K562 (cell line): ENCODE measurements around the gene AP3S1. TPM values are rescaled to one million over a fixed set of nuclear protein-coding genes. Genes with fewer than 3 reads are reported as not detected.

Source experiments
- ATAC-seq: fragments of 200-7000 bp; cut with Tn5 transposase; 3 replicates; pipeline ENCODE4 v1.9.1; 2020; ENCODE audit warnings: moderate library complexity
- BruUV-seq: library from RNA; stranded (reverse); fragments of 400-500 nt; replicated peaks from 2 replicates; lab custom pipeline; 2021; lab: Mats Ljungman, UMichigan
- CTCF ChIA-PET: fragments of 300-600 bp; formaldehyde crosslinking; extraction: SDS; loops from one replicate; lab custom pipeline; 2021; ENCODE audit warnings: low intra/inter-chr PET ratio; lab: Yijun Ruan, JAX
- POLR2A ChIA-PET: fragments of 300-600, 350-650 bp; sonication (Branson Sonifier 250); formaldehyde crosslinking; extraction: SDS; loops from one replicate; lab custom pipeline; 2021; ENCODE audit warnings: antibody characterized with exemption, inconsistent platforms; lab: Yijun Ruan, JAX
- DNase-seq, 4 experiments: peaks; one replicate each; pipeline versions ENCODE4 v3.0.0 to v3.0.0-alpha.2; 2011 to 2018; ENCODE audit warnings: low spot score in 3 of 4, mixed read lengths in 3 of 4; ENCODE audit errors: extremely low read depth in 1 of 4
- FAIRE-seq: peaks from 2 replicates; lab custom pipeline; 2011; peaks lifted over from hg19 to GRCh38; lab: Jason Lieb, UNC
- H2AFZ ChIP-seq: 2 replicates; pipeline ENCODE4 v1.6.0; 2011; ENCODE audit warnings: low read depth, low read length, control low read depth, inconsistent platforms
- H3K27ac ChIP-seq: fragments of 200-600 bp; 3 replicates; pipeline ENCODE4 v1.8.0; 2011; ENCODE audit warnings: low read depth, mild to moderate bottlenecking, control low read depth, inconsistent platforms, low read length, moderate library complexity, mixed read lengths; ENCODE audit errors: extremely low read depth
- H3K27me3 ChIP-seq, 2 experiments: fragments of 300-600 bp in 1 of 2; 2 replicates in 1 of 2; 3 replicates in 1 of 2; pipeline versions ENCODE4 v1.6.0 to v1.8.0; 2011; ENCODE audit warnings: inconsistent platforms in 2 of 2, low read length in 2 of 2, mild to moderate bottlenecking in 1 of 2, mixed read lengths in 1 of 2, moderate library complexity in 1 of 2; ENCODE audit not compliant: control insufficient read depth in 2 of 2, insufficient read depth in 2 of 2
- H3K36me3 ChIP-seq: fragments of 300-600 bp; 3 replicates; pipeline ENCODE4 v1.8.0; 2011; ENCODE audit warnings: mild to moderate bottlenecking, low read length, inconsistent platforms; ENCODE audit not compliant: control insufficient read depth, insufficient read depth
- H3K4me1 ChIP-seq, 2 experiments: fragments of 200-600 bp in 1 of 2; replicated peaks in 1 of 2; 2 replicates in 1 of 2; 3 replicates in 1 of 2; pipeline versions ENCODE4 v1.5.1 to v1.8.0; 2011; ENCODE audit warnings: inconsistent platforms in 2 of 2, low read length in 2 of 2, mild to moderate bottlenecking in 1 of 2, mixed read lengths in 1 of 2, moderate library complexity in 1 of 2; ENCODE audit not compliant: control insufficient read depth in 2 of 2, insufficient read depth in 2 of 2
- H3K4me2 ChIP-seq: 2 replicates; pipeline ENCODE4 v1.6.1; 2011; ENCODE audit warnings: low read length, control low read depth, inconsistent platforms, mixed read lengths; ENCODE audit not compliant: insufficient read depth
- H3K4me3 ChIP-seq: fragments of 200-600 bp; sonication (generic), shearing (Covaris generic); 2 replicates; pipeline ENCODE4 v1.5.1; 2016; ENCODE audit warnings: control low read depth, inconsistent platforms
- H3K79me2 ChIP-seq: fragments of 200-600 bp; 3 replicates; pipeline ENCODE4 v1.8.0; 2011; ENCODE audit warnings: low read length, inconsistent platforms; ENCODE audit not compliant: control insufficient read depth, insufficient read depth
- H3K9ac ChIP-seq, 2 experiments: 2 replicates each; pipeline versions ENCODE4 v1.6.0 to v1.6.1; 2011; ENCODE audit warnings: low read depth in 2 of 2, low read length in 2 of 2, control low read depth in 1 of 2, inconsistent platforms in 1 of 2, mild to moderate bottlenecking in 1 of 2, mixed read lengths in 1 of 2; ENCODE audit not compliant: insufficient read depth in 1 of 2
- H3K9me1 ChIP-seq: one replicate; pipeline ENCODE4 v1.6.0; 2011; ENCODE audit warnings: inconsistent platforms, mild to moderate bottlenecking, low read length, moderate library complexity; ENCODE audit not compliant: control insufficient read depth, insufficient read depth
- H3K9me3 ChIP-seq: replicated peaks from 2 replicates; pipeline ENCODE4 v1.5.1; 2011; ENCODE audit warnings: low read depth, low read length, inconsistent platforms; ENCODE audit not compliant: control insufficient read depth, insufficient read depth
- H4K20me1 ChIP-seq: replicated peaks from 2 replicates; pipeline ENCODE4 v1.6.1; 2011; ENCODE audit warnings: low read length, inconsistent platforms, mixed read lengths; ENCODE audit not compliant: control insufficient read depth, insufficient read depth
- CEBPZ ChIP-seq: fragments of 150-350 bp; IDR thresholded peaks from 2 replicates; pipeline ENCODE4 v1.6.1; 2014; ENCODE audit warnings: low read depth, mild to moderate bottlenecking, low read length, borderline replicate concordance
- DIDO1 ChIP-seq: fragments of 450-650 bp; IDR thresholded peaks from 2 replicates; pipeline ENCODE4 v1.6.1; 2016; ENCODE audit warnings: low read depth, missing biosample characterization, missing genetic modification characterization
- HIVEP1 ChIP-seq: fragments of 250-450 bp; sonication (Bioruptor Pico); IDR thresholded peaks from 2 replicates; pipeline ENCODE4 v1.4.0; 2020; ENCODE audit warnings: mild to moderate bottlenecking
- ID3 ChIP-seq, 2 experiments: fragments of 250-450 bp in 1 of 2; fragments of 450-650 bp in 1 of 2; sonication (Bioruptor Pico) in 1 of 2; IDR thresholded peaks; 2 replicates each; pipeline versions ENCODE4 v1.6.1 to v1.8.0; 2016 to 2021; ENCODE audit warnings: mild to moderate bottlenecking in 2 of 2, moderate library complexity in 2 of 2, missing compliant biosample characterization in 1 of 2, missing genetic modification characterization in 1 of 2
- KLF10 ChIP-seq: fragments of 250-450 bp; sonication (Bioruptor Pico); IDR thresholded peaks from 2 replicates; pipeline ENCODE4 v1.6.1; 2021; ENCODE audit warnings: matching md5 sums
- POLR2H ChIP-seq: IDR thresholded peaks from 2 replicates; pipeline ENCODE4 v1.6.1; 2016; ENCODE audit warnings: missing genetic modification characterization, low read depth, mild to moderate bottlenecking, control low read depth, missing compliant biosample characterization, moderate library complexity
- SMARCC2 ChIP-seq: fragments of 450-650 bp; IDR thresholded peaks from 2 replicates; pipeline ENCODE4 v1.6.1; 2017; ENCODE audit warnings: antibody characterized with exemption, moderate library complexity, mild to moderate bottlenecking, low read depth
- SMC3 ChIP-seq: conservative IDR thresholded peaks from 2 replicates; pipeline ENCODE4 v1.6.1; 2011; ENCODE audit warnings: low read depth, low read length, improper control_type of control experiment; ENCODE audit not compliant: insufficient read depth
- SREBF1 ChIP-seq: fragments of 150-350 bp; IDR thresholded peaks from 2 replicates; pipeline ENCODE4 v1.6.1; 2014; ENCODE audit warnings: antibody characterized with exemption, low read depth, low read length, borderline replicate concordance
- TAF9B ChIP-seq: fragments of 450-650 bp; IDR thresholded peaks from 2 replicates; pipeline ENCODE4 v1.6.1; 2018; ENCODE audit warnings: mild to moderate bottlenecking; ENCODE audit not compliant: partially characterized antibody
- ZKSCAN8 ChIP-seq: fragments of 200-800 bp; sonication (Bioruptor generic); IDR thresholded peaks from 2 replicates; pipeline ENCODE4 v1.6.1; 2016; ENCODE audit warnings: missing genetic modification characterization, missing compliant biosample characterization
- WGBS: fragments of 100-300 bp; shearing (Covaris generic); methylation state at CpG from one replicate; pipeline ENCODE4 v1.1.6; 2016; ENCODE audit warnings: low coverage, mixed read lengths; ENCODE audit not compliant: insufficient coverage; ENCODE audit errors: missing lambda C conversion rate; 5-methylcytosine and 5-hydroxymethylcytosine counted together
- in situ Hi-C: fragments of 300-500 bp; cut with MboI; formaldehyde crosslinking; loops from 4 replicates; pipeline ENCODE4 v1.15.0; 2018; ENCODE audit warnings: inconsistent platforms, mixed read lengths
- intact Hi-C: fragments of 100-400 bp; cut with micrococcal nuclease; formaldehyde crosslinking; loops from 2 replicates; pipeline ENCODE4 v1.14.2; 2022
- polyA plus RNA-seq, 8 experiments: library from polyadenylated mRNA; depleted of rRNA in 4 of 8; stranded (reverse) in 5 of 8; unstranded in 3 of 8; fragments of >200 nt; fragmentation: Nextera tagmentation in 2 of 8; fragmentation: Illumina TruSeq in 1 of 8; extraction: Ambion mirVana in 2 of 8; extraction: Trizol in 1 of 8; gene quantifications; 2 replicates each; pipeline versions ENCODE4 v1.2.1 to v1.2.3, GENCODE V29; 2011 to 2014; ENCODE audit warnings: inconsistent platforms in 1 of 8, missing spikeins in 1 of 8
- total RNA-seq, 7 experiments: library from RNA; depleted of rRNA in 6 of 7; stranded (reverse); fragments of >200 nt in 6 of 7; fragmentation: Illumina TruSeq in 2 of 7; extraction: Trizol in 2 of 7; gene quantifications; 2 replicates each; pipeline versions ENCODE4 v1.2.1 to v1.2.3, GENCODE V29; 2011 to 2021; ENCODE audit warnings: low replicate concordance in 1 of 7

Gene AP3S1
- total and polyA plus RNA-seq, 9 of the 15 experiments (the other 6 are each of a cell fraction or from before 2014, with no cell fraction given) = 46.1 to 106 (median 67.3) TPM

GRCh38 chr5:115795700-115796099 is 46.0 kb upstream of the AP3S1 start:
- BruUV-seq = no TSS peak
- no peaks in the 10 kb centered on the region for H3K9me3 ChIP-seq
- no peak overlapping the region for H3K4me2 ChIP-seq
- intact Hi-C loops (no loop called here), in situ Hi-C loops (no loop called here)
- DNase-seq (no peak), ATAC-seq (no peak)
- H3K4me1 ChIP-seq = no peaks in the 10 kb centered on the region
- no peak overlapping the region for H3K27ac ChIP-seq
- no peaks in the 10 kb centered on the region for H3K9me1 ChIP-seq
- no peaks in the 10 kb centered on the region for H3K79me2 ChIP-seq
- no peak overlapping the region for H3K4me3 ChIP-seq
- TF ChIP-seq TAF9B = no peak
- no peak for TF ChIP-seq KLF10
- no peak for TF ChIP-seq DIDO1 (tag)
- TF ChIP-seq SMARCC2 = no peak
- no peak for TF ChIP-seq CEBPZ
- no peak for TF ChIP-seq ZKSCAN8 (CRISPR knock-in tag)
- no peak for TF ChIP-seq SMC3
- no peak for TF ChIP-seq ID3 (CRISPR knock-in tag; IDR thresholded peaks at IDR 0.05)
- TF ChIP-seq ID3 (tag; IDR thresholded peaks at IDR 0.05) = no peak
- no peak for TF ChIP-seq SREBF1
- TF ChIP-seq POLR2H (tag) = no peak
- no peak for TF ChIP-seq HIVEP1
- TF ChIP-seq, all 486 proteins: peak for 0
- POLR2A ChIA-PET = no interaction called here
- Histone ChIP-seq H3K27me3 (no peaks in the 10 kb centered on the region; a peak in 1 of 5 replicates), H3K9ac (no peak overlapping the region), H3K36me3 (no peaks in the 10 kb centered on the region), H4K20me1 (no peaks in the 10 kb centered on the region), H2AFZ (no peak overlapping the region)
- CTCF ChIA-PET = no interaction called here
- WGBS = 0% methylated on average over 1 of the region's 1 CpG
- FAIRE-seq = no peak
